ENCODE measurements around the gene MPV17L2.

Gene MPV17L2

DNA sequence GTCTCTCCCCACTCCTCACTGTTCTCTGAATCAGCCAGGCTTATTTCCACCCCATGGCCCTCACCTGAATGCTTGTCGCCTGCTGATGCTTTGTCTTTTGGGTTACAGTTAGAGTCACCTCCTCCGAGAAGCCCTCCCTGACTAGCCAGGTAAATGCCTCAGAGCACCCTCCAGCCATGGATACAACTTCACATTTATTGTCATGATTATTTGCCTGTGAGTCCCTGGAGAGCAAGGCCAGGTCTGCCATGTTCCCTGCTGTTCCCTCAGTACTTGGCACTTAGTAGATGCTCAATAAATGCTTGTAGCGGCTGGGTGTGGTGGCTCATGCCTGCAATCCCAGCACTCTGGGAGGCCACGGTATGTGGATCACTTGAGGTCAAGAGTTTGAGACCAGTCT lies 36.9 kb downstream of the MPV17L2 start:
- no peak overlapping the region for H3K4me3 ChIP-seq (ENCODE audit: low read length)
- peaks cover 6% of the 10 kb centered on the region for H3K4me1 ChIP-seq (ENCODE audit: control insufficient read depth, insufficient read depth, low read length)
- H3K9me3 ChIP-seq (ENCODE audit: control insufficient read depth, low read length): peaks cover 4% of the 10 kb centered on the region
- DNase-seq (ENCODE audit: low read depth): no peak
- H3K36me3 ChIP-seq (ENCODE audit: control insufficient read depth, insufficient read depth, low read length, severe bottlenecking): no peaks in the 10 kb centered on the region
- H3K27me3 ChIP-seq (replicated peaks; ENCODE audit: control insufficient read depth, insufficient read depth, low read length): peaks cover 36% of the 10 kb centered on the region
- H3K9ac ChIP-seq (ENCODE audit: low read length): no peak overlapping the region

DNA sequence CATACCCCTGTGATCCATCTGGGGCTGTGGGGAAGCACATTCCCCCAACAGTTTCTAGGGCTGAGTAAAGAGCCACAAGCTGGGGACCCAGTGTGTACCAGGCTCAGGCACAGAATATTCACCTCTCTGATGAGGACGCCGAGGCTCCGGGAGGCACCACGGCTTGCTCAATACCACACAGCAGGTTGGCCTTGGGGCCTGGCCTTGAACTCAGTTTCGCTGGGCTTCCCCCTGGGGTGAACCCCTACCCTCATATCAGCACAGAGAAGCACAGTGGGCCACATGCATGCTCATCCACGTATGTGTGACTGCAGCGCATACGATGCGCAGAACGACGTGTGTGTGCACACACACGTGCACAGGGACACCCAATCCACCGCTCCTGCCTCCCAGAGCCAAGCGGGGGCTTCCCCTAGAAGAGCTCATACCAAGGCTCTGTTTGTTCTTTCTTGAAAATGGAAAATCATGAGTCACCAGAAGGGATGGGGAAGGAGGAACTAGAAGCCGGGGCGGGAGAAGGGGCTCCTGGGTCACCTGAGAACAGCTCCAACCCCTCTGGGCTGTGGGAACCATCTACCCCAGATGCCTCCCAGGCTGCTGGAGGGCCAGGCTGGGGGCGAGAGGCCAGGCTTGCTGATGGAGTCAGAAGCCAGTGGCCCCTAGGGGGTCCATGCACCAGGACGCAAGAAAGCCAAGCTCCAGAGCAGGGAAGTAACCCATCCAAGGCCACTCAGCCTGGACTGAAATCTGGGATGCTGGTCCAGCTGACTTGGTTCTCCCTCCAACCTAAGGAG lies 38.1 kb downstream of the MPV17L2 start:
- Histone ChIP-seq H3K9me3 (ENCODE audit: control insufficient read depth, low read length) (peaks cover 4% of the 10 kb centered on the region), H3K4me3 (ENCODE audit: low read length) (no peak overlapping the region), H3K27me3 (replicated peaks; ENCODE audit: control insufficient read depth, insufficient read depth, low read length) (peaks cover 42% of the 10 kb centered on the region), H3K4me1 (ENCODE audit: control insufficient read depth, insufficient read depth, low read length) (no peaks in the 10 kb centered on the region), H3K9ac (ENCODE audit: low read length) (no peak overlapping the region), H3K36me3 (ENCODE audit: control insufficient read depth, insufficient read depth, low read length, severe bottlenecking) (no peaks in the 10 kb centered on the region)
- DNase-seq (ENCODE audit: low read depth): no peak

DNA sequence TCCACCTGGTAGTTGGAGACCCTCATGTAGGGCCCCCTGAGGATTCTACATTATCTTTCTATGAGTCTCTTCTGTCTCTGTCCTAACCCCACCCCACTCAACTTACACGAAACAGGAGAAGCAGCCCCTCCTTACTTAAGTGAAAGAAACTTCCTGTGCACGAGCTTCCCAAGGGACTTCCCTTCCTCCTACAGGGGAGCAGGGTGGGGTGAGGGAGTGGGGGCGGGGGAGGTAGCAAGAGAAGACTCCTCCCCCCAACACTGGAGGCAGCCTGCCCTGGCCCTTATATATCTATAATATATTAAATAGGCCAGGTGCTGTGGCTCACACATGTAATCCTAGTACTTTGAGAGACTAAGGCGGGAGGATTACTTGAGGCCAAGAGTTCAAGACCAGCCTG lies 38.8 kb downstream of the MPV17L2 start:
- H3K9me3 ChIP-seq (ENCODE audit: control insufficient read depth, low read length): peaks cover 4% of the 10 kb centered on the region
- H3K36me3 ChIP-seq (ENCODE audit: control insufficient read depth, insufficient read depth, low read length, severe bottlenecking): no peaks in the 10 kb centered on the region
- H3K27me3 ChIP-seq (replicated peaks; ENCODE audit: control insufficient read depth, insufficient read depth, low read length): peaks cover 48% of the 10 kb centered on the region
- DNase-seq (ENCODE audit: low read depth): no peak
- H3K4me1 ChIP-seq (ENCODE audit: control insufficient read depth, insufficient read depth, low read length): no peaks in the 10 kb centered on the region
- no peak overlapping the region for H3K4me3 ChIP-seq (ENCODE audit: low read length)
- no peak overlapping the region for H3K9ac ChIP-seq (ENCODE audit: low read length)

DNA sequence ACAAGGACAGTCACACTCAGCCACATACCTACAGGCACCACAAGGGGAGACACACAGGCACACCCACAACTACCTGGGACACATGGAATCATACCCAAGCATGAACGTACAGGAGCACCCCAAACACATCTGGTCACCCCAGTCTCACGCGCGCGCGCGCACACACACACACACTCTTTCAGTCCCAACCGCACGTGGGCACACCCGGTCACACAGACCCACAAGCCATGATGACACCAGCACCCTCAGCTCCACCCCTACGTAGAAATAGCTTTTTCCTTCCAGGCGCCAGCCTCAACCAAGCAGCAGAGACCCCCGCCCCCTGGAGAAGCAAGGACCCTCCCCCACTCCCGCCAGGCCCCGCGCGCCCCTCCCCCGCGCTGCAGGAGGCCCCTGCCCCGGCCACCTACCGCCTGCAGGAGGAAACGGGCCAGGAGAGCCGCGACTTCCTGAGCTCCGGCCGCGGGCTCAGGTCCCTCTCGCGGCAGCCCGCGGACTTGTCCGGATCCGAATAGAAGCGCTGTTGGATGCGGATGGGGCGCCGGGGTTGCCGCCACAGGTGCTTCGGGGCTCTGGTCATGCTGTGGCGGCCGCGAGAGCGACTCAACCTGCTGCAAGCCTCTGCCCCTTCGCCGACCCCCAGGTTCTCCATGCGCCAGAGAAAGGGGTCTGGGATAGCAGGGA lies 39.7 kb downstream of the MPV17L2 start:
- DNase-seq (ENCODE audit: low read depth): no peak
- no peaks in the 10 kb centered on the region for H3K4me1 ChIP-seq (ENCODE audit: control insufficient read depth, insufficient read depth, low read length)
- H3K4me3 ChIP-seq (ENCODE audit: low read length): no peak overlapping the region
- H3K9ac ChIP-seq (ENCODE audit: low read length): no peak overlapping the region
- no peaks in the 10 kb centered on the region for H3K36me3 ChIP-seq (ENCODE audit: control insufficient read depth, insufficient read depth, low read length, severe bottlenecking)
- H3K27me3 ChIP-seq (replicated peaks; ENCODE audit: control insufficient read depth, insufficient read depth, low read length): peaks cover 49% of the 10 kb centered on the region
- H3K9me3 ChIP-seq (ENCODE audit: control insufficient read depth, low read length): peaks cover 4% of the 10 kb centered on the region

DNA sequence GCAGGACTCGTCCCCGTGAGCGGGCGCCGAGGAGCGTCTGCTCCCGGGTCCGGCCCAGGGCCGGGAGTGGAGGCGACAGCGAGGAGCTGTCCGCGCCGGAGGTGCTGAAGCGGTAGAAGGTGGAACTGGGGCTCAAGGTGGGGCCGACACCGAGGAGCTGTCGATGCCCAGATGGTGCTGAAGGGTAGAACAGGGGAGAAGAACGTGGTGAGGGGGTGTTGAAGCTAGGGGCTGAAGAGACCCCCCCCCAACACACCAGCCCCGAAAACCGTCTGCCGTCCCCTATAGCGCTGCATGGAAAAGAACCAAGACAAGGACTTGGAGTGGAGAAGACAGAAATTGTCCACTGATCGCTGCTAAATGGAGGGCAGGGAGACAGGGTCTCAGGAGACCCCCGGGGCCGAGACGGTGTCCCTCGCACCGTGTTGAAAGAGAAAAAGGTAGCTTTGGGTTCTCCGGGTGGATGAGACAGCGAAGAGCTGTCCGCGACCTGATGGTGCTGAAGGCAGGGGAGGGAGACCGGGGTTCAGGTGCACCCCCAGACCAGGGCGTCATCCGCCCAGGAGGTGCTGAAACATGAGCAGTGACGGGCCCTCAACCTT lies 40.3 kb downstream of the MPV17L2 start:
- Histone ChIP-seq H3K9ac (ENCODE audit: low read length) (no peak overlapping the region), H3K4me3 (ENCODE audit: low read length) (no peak overlapping the region), H3K4me1 (ENCODE audit: control insufficient read depth, insufficient read depth, low read length) (no peaks in the 10 kb centered on the region), H3K27me3 (replicated peaks; ENCODE audit: control insufficient read depth, insufficient read depth, low read length) (peaks cover 45% of the 10 kb centered on the region), H3K36me3 (ENCODE audit: control insufficient read depth, insufficient read depth, low read length, severe bottlenecking) (no peaks in the 10 kb centered on the region), H3K9me3 (ENCODE audit: control insufficient read depth, low read length) (peaks cover 4% of the 10 kb centered on the region)
- peak; percentile 60 for DNase-seq (ENCODE audit: low read depth)

DNA sequence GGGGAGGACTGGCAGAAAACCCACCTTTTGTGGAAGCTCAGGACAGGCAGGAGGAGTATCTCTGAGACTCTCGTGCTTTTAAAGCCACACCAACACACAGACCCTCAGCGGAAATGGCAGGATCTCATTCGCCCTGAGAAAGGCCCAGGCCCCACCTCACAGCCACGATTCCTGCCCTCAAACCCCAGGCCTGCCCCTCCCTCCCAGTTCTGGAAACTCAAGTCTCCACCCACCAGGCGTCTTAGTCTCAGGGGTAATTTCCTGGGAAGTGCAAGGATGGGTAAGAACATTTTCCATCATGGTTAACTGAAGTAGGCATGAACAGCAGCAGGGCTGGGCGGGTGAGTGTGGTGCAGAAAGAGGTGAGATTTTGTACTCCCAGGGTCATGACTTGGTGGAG lies 41.2 kb downstream of the MPV17L2 start:
- no peak for DNase-seq (ENCODE audit: low read depth)
- Histone ChIP-seq H3K27me3 (replicated peaks; ENCODE audit: control insufficient read depth, insufficient read depth, low read length) (peaks cover 48% of the 10 kb centered on the region), H3K4me1 (ENCODE audit: control insufficient read depth, insufficient read depth, low read length) (no peaks in the 10 kb centered on the region), H3K9me3 (ENCODE audit: control insufficient read depth, low read length) (peaks cover 4% of the 10 kb centered on the region), H3K9ac (ENCODE audit: low read length) (no peak overlapping the region), H3K4me3 (ENCODE audit: low read length) (no peak overlapping the region), H3K36me3 (ENCODE audit: control insufficient read depth, insufficient read depth, low read length, severe bottlenecking) (no peaks in the 10 kb centered on the region)

DNA sequence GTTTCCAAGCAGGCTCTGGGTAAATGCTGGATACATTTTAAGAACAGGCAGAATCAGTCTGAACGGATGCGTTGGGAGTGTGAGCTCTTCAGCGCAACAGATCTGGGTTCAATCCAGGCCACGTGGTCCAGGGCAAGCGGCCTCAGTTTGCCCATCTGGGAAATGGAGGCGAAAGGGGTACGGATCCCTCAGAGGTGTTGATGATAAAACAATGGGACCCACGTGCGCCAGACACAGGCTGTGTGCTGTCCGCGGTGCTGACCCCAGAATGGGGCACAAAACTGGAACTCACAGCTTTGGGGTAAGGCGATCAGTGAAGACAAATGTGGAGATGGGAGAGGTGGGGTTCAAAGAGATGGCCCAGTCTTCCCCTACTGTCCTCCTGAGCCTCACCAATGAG lies 46.3 kb downstream of the MPV17L2 start:
- Histone ChIP-seq H3K9ac (ENCODE audit: low read length) (no peak overlapping the region), H3K4me1 (ENCODE audit: control insufficient read depth, insufficient read depth, low read length) (no peaks in the 10 kb centered on the region), H3K36me3 (ENCODE audit: control insufficient read depth, insufficient read depth, low read length, severe bottlenecking) (no peaks in the 10 kb centered on the region), H3K4me3 (ENCODE audit: low read length) (no peak overlapping the region), H3K9me3 (ENCODE audit: control insufficient read depth, low read length) (no peaks in the 10 kb centered on the region), H3K27me3 (replicated peaks; ENCODE audit: control insufficient read depth, insufficient read depth, low read length) (peaks cover 35% of the 10 kb centered on the region)
- DNase-seq (ENCODE audit: low read depth): peak; percentile 42

DNA sequence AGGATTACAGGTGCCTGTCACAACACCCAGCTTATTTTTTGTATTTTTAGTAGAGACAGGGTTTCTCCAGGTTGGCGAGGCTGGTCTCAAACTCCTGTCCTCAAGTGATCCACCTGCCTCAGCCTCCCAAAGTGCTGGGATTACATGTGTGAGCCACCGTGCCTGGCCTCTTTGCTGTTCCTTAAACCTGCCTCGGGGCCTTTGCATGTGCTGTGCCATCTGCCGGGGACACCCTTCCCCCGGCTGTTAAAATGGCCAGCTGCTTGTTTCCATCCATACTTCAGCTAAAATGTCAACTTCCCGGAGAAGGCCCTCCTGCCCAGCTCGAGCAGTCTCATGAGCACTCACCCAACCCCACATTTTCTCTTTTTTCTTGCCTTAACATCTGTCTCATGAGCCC lies 52.3 kb downstream of the MPV17L2 start:
- Histone ChIP-seq H3K9ac (ENCODE audit: low read length) (no peak overlapping the region), H3K4me1 (ENCODE audit: control insufficient read depth, insufficient read depth, low read length) (no peaks in the 10 kb centered on the region), H3K36me3 (ENCODE audit: control insufficient read depth, insufficient read depth, low read length, severe bottlenecking) (no peaks in the 10 kb centered on the region), H3K4me3 (ENCODE audit: low read length) (no peak overlapping the region), H3K27me3 (replicated peaks; ENCODE audit: control insufficient read depth, insufficient read depth, low read length) (peaks cover 19% of the 10 kb centered on the region), H3K9me3 (ENCODE audit: control insufficient read depth, low read length) (no peaks in the 10 kb centered on the region)
- no peak for DNase-seq (ENCODE audit: low read depth)
